Stomach (tissue), 4 donors: ENCODE data around the gene CELSR3.

Source experiments
- EP300 ChIP-seq: sonication (generic); formaldehyde crosslinking; IDR thresholded peaks from one replicate; pipeline ENCODE4 v1.6.1; 2017; ENCODE audit warnings: antibody characterized with exemption
- POLR2A ChIP-seq, 4 donors: fragments of 450-650 bp; IDR thresholded peaks; one replicate each; pipeline ENCODE4 v1.6.1; 2016; ENCODE audit warnings: antibody characterized with exemption in 4 of 4, control low read depth in 2 of 4, mild to moderate bottlenecking in 1 of 4, moderate library complexity in 1 of 4
- POLR2AphosphoS5 ChIP-seq, 3 donors: sonication (generic); formaldehyde crosslinking; IDR thresholded peaks; one replicate each; pipeline ENCODE4 v1.6.1; 2016; ENCODE audit warnings: antibody characterized with exemption in 3 of 3
- TF ChIP-seq, protein P1 (sequence below), 7 experiments: fragments of 450-650 bp in 4 of 7; fragments of 200-600 bp in 3 of 7; sonication (generic) in 3 of 7; IDR thresholded peaks; one replicate each; pipeline ENCODE4 v1.5.1; 2016 to 2019; ENCODE audit warnings: antibody characterized with exemption in 7 of 7, control low read depth in 2 of 7, mild to moderate bottlenecking in 1 of 7

- TF ChIP-seq POLR2AphosphoS5 (IDR thresholded peaks at IDR 0.05), result no peak
- TF ChIP-seq, protein P1, sequence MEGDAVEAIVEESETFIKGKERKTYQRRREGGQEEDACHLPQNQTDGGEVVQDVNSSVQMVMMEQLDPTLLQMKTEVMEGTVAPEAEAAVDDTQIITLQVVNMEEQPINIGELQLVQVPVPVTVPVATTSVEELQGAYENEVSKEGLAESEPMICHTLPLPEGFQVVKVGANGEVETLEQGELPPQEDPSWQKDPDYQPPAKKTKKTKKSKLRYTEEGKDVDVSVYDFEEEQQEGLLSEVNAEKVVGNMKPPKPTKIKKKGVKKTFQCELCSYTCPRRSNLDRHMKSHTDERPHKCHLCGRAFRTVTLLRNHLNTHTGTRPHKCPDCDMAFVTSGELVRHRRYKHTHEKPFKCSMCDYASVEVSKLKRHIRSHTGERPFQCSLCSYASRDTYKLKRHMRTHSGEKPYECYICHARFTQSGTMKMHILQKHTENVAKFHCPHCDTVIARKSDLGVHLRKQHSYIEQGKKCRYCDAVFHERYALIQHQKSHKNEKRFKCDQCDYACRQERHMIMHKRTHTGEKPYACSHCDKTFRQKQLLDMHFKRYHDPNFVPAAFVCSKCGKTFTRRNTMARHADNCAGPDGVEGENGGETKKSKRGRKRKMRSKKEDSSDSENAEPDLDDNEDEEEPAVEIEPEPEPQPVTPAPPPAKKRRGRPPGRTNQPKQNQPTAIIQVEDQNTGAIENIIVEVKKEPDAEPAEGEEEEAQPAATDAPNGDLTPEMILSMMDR (IDR thresholded peaks at IDR 0.05), result no peak
- TF ChIP-seq POLR2A (IDR thresholded peaks at IDR 0.05), result no peak
- TF ChIP-seq EP300, result no peak
Observed at GRCh38 chr3:48633743-48634142, 28.9 kb downstream of the CELSR3 start.
